HCT116 (cell line): Measurements from ENCODE around the gene KIRREL2. TPM values are rescaled to one million over a fixed set of nuclear protein-coding genes. Genes with fewer than 3 reads are reported as not detected.
"Not testable (repeated sequence)": the region's sequence is repeated elsewhere in the genome, so short reads cannot be mapped to it uniquely, and the experiment has no call there.

Experiments used
- ATAC-seq: fragments of 200-7000 bp; cut with Tn5 transposase; 2 replicates; pipeline ENCODE4 v1.9.1; 2020; ENCODE audit warnings: mild to moderate bottlenecking, moderate library complexity
- BruUV-seq: library from RNA; stranded (reverse); fragments of 400-500 nt; replicated peaks from 2 replicates; lab custom pipeline; 2021; lab: Mats Ljungman, UMichigan
- CTCF ChIA-PET: fragments of 300-600 bp; sonication (Branson Sonifier 250); formaldehyde crosslinking; loops from one replicate; lab custom pipeline; 2021; ENCODE audit warnings: antibody characterized with exemption; lab: Charles Lee
- POLR2A ChIA-PET: fragments of 300-600, 350-600 bp; sonication (Branson Sonifier 250); formaldehyde crosslinking; loops from one replicate; lab custom pipeline; 2021; ENCODE audit warnings: antibody characterized with exemption; lab: Charles Lee
- RAD21 ChIA-PET, 2 experiments: fragments of 300-600 bp; sonication (Branson Sonifier 250); formaldehyde crosslinking; loops; one replicate each; lab custom pipeline; 2023; ENCODE audit warnings: low total read pairs in 2 of 2; ENCODE audit not compliant: uncharacterized antibody in 2 of 2, unreplicated experiment in 2 of 2, low non-redundant PET in 1 of 2; lab: Charles Lee
- DNase-seq: peaks from one replicate; pipeline ENCODE4 v3.0.0-alpha.2; 2010; ENCODE audit warnings: low read depth, low spot score
- H2AFZ ChIP-seq: fragments of 200-600 bp; shearing (Covaris generic), sonication (generic); 2 replicates; pipeline ENCODE4 v1.6.1; 2017; ENCODE audit warnings: low read depth, mixed run types, mixed read lengths, antibody characterized with exemption, low read length; ENCODE audit not compliant: poor library complexity, severe bottlenecking
- H3K27ac ChIP-seq: 2 replicates; pipeline ENCODE4 v1.5.1; 2012; ENCODE audit warnings: low read depth, low read length
- H3K27me3 ChIP-seq: fragments of 200-600 bp; sonication (generic); 2 replicates; pipeline ENCODE4 v1.6.1; 2016; ENCODE audit warnings: mixed run types, low read length, mixed read lengths; ENCODE audit not compliant: insufficient read depth
- H3K36me3 ChIP-seq, 2 experiments: fragments of 200-500 bp in 1 of 2; fragments of 200-600 bp in 1 of 2; sonication (Bioruptor generic) in 1 of 2; sonication (generic) in 1 of 2; 2 replicates each; pipeline versions ENCODE4 v1.5.1 to v1.6.1; 2014 to 2016; ENCODE audit warnings: low read length in 2 of 2, inconsistent platforms in 1 of 2, mixed read lengths in 1 of 2, mixed run types in 1 of 2; ENCODE audit not compliant: insufficient read depth in 2 of 2, control insufficient read depth in 1 of 2
- H3K4me1 ChIP-seq, 2 experiments: fragments of 200-600 bp in 1 of 2; sonication (generic) in 1 of 2; 2 replicates each; pipeline versions ENCODE4 v1.5.1 to v1.6.1; 2012 to 2017; ENCODE audit warnings: low read length in 2 of 2, inconsistent platforms in 1 of 2, mild to moderate bottlenecking in 1 of 2, mixed read lengths in 1 of 2, mixed run types in 1 of 2, moderate library complexity in 1 of 2; ENCODE audit not compliant: insufficient read depth in 2 of 2, control insufficient read depth in 1 of 2
- H3K4me2 ChIP-seq: fragments of 200-600 bp; sonication (generic); 2 replicates; pipeline ENCODE4 v1.6.1; 2017; ENCODE audit warnings: mixed run types, low read length, mixed read lengths
- H3K4me3 ChIP-seq, 2 experiments: fragments of 200-600 bp in 1 of 2; sonication (generic) in 1 of 2; replicated peaks in 1 of 2; 2 replicates each; pipeline ENCODE4 v1.5.1; 2011 to 2016; ENCODE audit warnings: low read length in 2 of 2, control low read depth in 1 of 2, low read depth in 1 of 2, mild to moderate bottlenecking in 1 of 2, mixed read lengths in 1 of 2, mixed run types in 1 of 2
- H3K79me2 ChIP-seq: fragments of 200-600 bp; sonication (generic); 2 replicates; pipeline ENCODE4 v1.6.1; 2017; ENCODE audit warnings: mild to moderate bottlenecking, mixed run types, low read length, moderate library complexity, mixed read lengths; ENCODE audit not compliant: insufficient read depth
- H3K9ac ChIP-seq: fragments of 200-600 bp; sonication (generic); 2 replicates; pipeline ENCODE4 v1.6.1; 2016; ENCODE audit warnings: low read length, mixed read lengths
- H3K9me2 ChIP-seq: fragments of 200-600 bp; sonication (generic), shearing (Covaris generic); 2 replicates; pipeline ENCODE4 v1.6.1; 2017; ENCODE audit warnings: mixed run types, mild to moderate bottlenecking, moderate library complexity; ENCODE audit not compliant: insufficient read depth
- H3K9me3 ChIP-seq, 2 experiments: fragments of 200-500 bp in 1 of 2; fragments of 200-600 bp in 1 of 2; sonication (Bioruptor generic) in 1 of 2; sonication (generic) in 1 of 2; 2 replicates each; pipeline ENCODE4 v1.6.1; 2014 to 2017; ENCODE audit warnings: low read length in 2 of 2, mixed read lengths in 2 of 2, inconsistent platforms in 1 of 2, low read depth in 1 of 2, mild to moderate bottlenecking in 1 of 2, mixed run types in 1 of 2, moderate library complexity in 1 of 2; ENCODE audit not compliant: control insufficient read depth in 1 of 2, insufficient read depth in 1 of 2
- H4K20me1 ChIP-seq: fragments of 200-600 bp; sonication (generic), shearing (Covaris generic); 2 replicates; pipeline ENCODE4 v1.6.1; 2017; ENCODE audit warnings: mixed run types, mild to moderate bottlenecking, moderate library complexity; ENCODE audit not compliant: insufficient read depth
- EGR1 ChIP-seq: IDR thresholded peaks from 2 replicates; pipeline ENCODE4 v1.6.1; 2012; ENCODE audit warnings: low read depth
- POLR2A ChIP-seq: IDR thresholded peaks from 2 replicates; pipeline ENCODE4 v1.7.0; 2011; ENCODE audit warnings: borderline replicate concordance; ENCODE audit not compliant: insufficient read depth, insufficient read length; ENCODE audit errors: extremely low read depth
- POLR2AphosphoS5 ChIP-seq: IDR thresholded peaks from 2 replicates; pipeline ENCODE4 v1.6.1; 2011; ENCODE audit warnings: mild to moderate bottlenecking, low read depth, low read length, moderate library complexity
- RAD21 ChIP-seq: IDR thresholded peaks from 2 replicates; pipeline ENCODE4 v1.6.1; 2012; ENCODE audit warnings: low read depth, mild to moderate bottlenecking
- SP1 ChIP-seq: IDR thresholded peaks from 2 replicates; pipeline ENCODE4 v1.6.1; 2012; ENCODE audit warnings: low read depth
- intact Hi-C: fragments of 100-400 bp; cut with micrococcal nuclease; formaldehyde crosslinking; loops from 2 replicates; pipeline ENCODE4 v1.10.0; 2022
- total RNA-seq: library from RNA; stranded (reverse); gene quantifications from one replicate; pipeline ENCODE4 v1.2.1, GENCODE V29; 2021; ENCODE audit not compliant: unreplicated experiment
- TF ChIP-seq, protein P1 (sequence below): IDR thresholded peaks from 2 replicates; pipeline ENCODE4 v1.6.1; 2012

KIRREL2 gene
- total RNA-seq, 1 experiment from 2014 or later: 1.3 TPM

DNA sequence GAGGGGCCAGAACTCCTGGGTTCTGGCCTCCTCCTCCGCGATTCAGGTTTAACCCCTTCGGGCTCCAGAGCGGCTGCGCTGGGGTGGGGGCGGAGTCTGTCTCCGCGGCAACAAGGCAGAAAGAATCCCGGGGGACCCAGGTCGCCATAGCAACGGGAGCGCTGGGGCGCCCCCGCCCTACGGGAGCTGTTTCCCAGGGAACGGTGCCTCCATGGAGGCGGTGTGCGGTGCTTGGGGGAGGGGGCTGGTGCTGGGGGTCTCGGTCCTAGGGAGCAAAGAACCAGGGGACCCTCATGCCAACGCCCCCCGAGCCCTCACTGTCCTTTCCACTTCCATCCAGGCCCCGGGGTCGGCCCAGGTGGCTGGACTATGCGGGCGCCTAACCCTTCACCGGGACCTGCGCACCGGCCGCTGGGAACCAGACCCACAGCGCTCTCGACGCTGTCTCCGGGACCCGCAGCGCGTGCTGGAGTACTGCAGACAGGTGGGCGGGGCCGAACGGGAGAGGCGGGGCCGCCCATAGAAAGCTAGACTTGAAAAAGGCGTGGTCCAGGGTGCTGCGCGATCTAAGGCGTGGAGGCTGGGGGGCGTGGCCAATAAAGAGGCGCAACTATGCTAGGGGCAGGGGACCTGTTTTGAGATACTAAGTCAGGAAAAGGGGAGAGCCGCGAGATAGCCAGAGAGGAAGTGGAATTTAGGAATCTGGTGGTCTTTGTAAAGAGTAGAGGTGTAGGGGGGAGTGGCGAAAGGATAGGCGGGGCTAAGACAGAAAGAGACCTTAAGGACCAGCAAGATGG is 12.8 kb downstream of the KIRREL2 start:
- peak; percentile 89 for DNase-seq
- ChIA-PET RAD21 (interaction anchor here (0.6 to 1.2 kb wide), 4 partner anchors 10 to 601 kb away, joined by 3 to 4 read pairs (median 3); partner anchors contain the start of gene THAP8 (in 1 of the 2)), CTCF (interaction anchor here (1.3 to 2.5 kb wide), 2 partner anchors 10 to 13 kb away, joined by 4 to 12 read pairs; no protein-coding TSS in a partner anchor), POLR2A (interaction anchor here (0.6 to 1.6 kb wide), 9 partner anchors 9 to 124 kb away, joined by 3 to 9 read pairs (median 3); partner anchors contain the start of genes LIN37, NFKBID and PSENEN)
- no TSS peak for BruUV-seq
- ATAC-seq: peak; percentile 85
- Histone ChIP-seq H3K4me2 (peak overlapping the region; percentile 80), H3K79me2 (no peaks in the 10 kb centered on the region), H3K9me3 (no peaks in the 10 kb centered on the region), H3K9me2 (no peaks in the 10 kb centered on the region), H3K9ac (peak overlapping the region; percentile 48; the same call in 1 of the 2 replicates), H3K4me3 (peak overlapping the region; percentile 49 to 61), H3K27ac (peak overlapping the region; percentile 43), H2AFZ (peak overlapping the region; percentile 83), H4K20me1 (no peaks in the 10 kb centered on the region), H3K36me3 (no peaks in the 10 kb centered on the region), H3K4me1 (peaks cover 15 to 30% of the 10 kb centered on the region in 2 experiments; a peak in 3 of 4 replicates), H3K27me3 (no peaks in the 10 kb centered on the region)
- TF ChIP-seq RAD21 (no peak), POLR2A (peak; percentile 17), SP1 (peak; percentile 29; the same call in 1 of the 2 replicates), EGR1 (0 out of 2 replicates have a peak, but pooled peaks have one; percentile 20), POLR2AphosphoS5 (peak; percentile 45; the same call in 1 of the 2 replicates)
- TF ChIP-seq, protein P1, sequence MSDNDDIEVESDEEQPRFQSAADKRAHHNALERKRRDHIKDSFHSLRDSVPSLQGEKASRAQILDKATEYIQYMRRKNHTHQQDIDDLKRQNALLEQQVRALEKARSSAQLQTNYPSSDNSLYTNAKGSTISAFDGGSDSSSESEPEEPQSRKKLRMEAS: peak; percentile 94
- intact Hi-C loops: no loop called here

DNA sequence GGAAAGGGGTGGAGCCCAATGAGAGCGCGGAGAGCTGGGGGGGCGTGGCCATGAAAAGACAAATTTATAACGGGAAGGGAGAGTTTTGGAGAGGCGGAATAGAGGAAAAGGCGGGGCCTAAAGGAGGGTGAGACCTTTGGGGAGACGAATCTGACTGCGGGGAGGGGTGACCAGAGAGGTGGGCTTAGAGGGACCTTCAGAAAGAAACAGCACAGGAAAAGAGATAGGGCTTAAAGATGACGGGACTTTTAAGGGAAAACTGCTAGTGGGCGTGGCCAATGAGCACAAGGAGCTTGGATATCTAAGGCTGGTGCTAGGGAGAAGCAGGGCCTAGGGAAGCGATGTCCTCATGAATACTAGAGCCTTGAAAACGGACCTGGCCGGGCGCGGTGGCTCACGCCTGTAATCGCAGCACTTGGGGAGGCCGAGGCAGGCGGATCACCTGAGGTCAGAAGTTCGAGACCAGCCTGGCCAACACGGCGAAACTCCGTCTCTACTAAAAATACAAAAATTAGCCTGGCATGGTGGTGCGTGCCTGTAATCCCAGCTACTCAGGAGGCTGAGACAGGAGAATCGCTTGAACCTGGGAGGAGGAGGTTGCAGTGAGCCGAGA is 13.5 kb downstream of the KIRREL2 start:
- BruUV-seq, intact Hi-C loops, H3K9me3 ChIP-seq, H3K9me2 ChIP-seq, DNase-seq, H4K20me1 ChIP-seq, H3K27me3 ChIP-seq, H3K79me2 ChIP-seq, H3K36me3 ChIP-seq, H3K9ac ChIP-seq: not testable (repeated sequence)
- TF ChIP-seq POLR2A: peak; percentile 6
- H2AFZ ChIP-seq: peak overlapping the region; percentile 83
- H3K4me2 ChIP-seq: peak overlapping the region; percentile 80
- peak; percentile 9 for ATAC-seq
- H3K4me1 ChIP-seq: peaks cover 15 to 30% of the 10 kb centered on the region in 2 experiments; a peak in 3 of 4 replicates
- H3K27ac ChIP-seq: peak overlapping the region; percentile 43
- ChIA-PET CTCF (interaction anchor here (1.3 to 2.5 kb wide), 2 partner anchors 10 to 12 kb away, joined by 4 to 12 read pairs; no protein-coding TSS in a partner anchor), RAD21 (interaction anchor here (0.6 to 1.2 kb wide), 2 partner anchors 9 to 107 kb away, joined by 3 read pairs; no protein-coding TSS in a partner anchor), POLR2A (interaction anchor here (0.6 to 1.6 kb wide), 10 partner anchors 9 to 125 kb away, joined by 3 to 9 read pairs (median 3); partner anchors contain the start of genes LIN37, NFKBID and PSENEN)
- H3K4me3 ChIP-seq: peak overlapping the region; percentile 43 to 49
